ENCODE results near the gene ZFP90.

GRCh38 chr16:68535331-68535730, 3.8 kb upstream of the ZFP90 start:
- TF ChIP-seq CTCF (IDR thresholded peaks at IDR 0.05; ENCODE audit: low read depth, low read length, poor library complexity, severe bottlenecking) (no peak), EZH2phosphoT487 (IDR thresholded peaks at IDR 0.05; ENCODE audit: borderline replicate concordance, low read length) (no peak)
